Pancreas (tissue), 10 donors: ENCODE data around the gene HLA-DQA1. TPM values are rescaled to one million over a fixed set of nuclear protein-coding genes. Genes with fewer than 3 reads are reported as not detected.
"Not testable (repeated sequence)": the region's sequence is repeated elsewhere in the genome, so short reads cannot be mapped to it uniquely, and the experiment has no call there.

Experiments used
- ATAC-seq, 4 donors: fragments of 200-7000 bp; cut with Tn5 transposase; one replicate each; pipeline versions ENCODE4 v1.8.0 to v1.9.1; 2020; ENCODE audit warnings: mild to moderate bottlenecking in 4 of 4, moderate library complexity in 4 of 4
- DNase-seq, 6 donors: peaks; one replicate each; pipeline ENCODE4 v3.0.0-alpha.2; 2020
- FAIRE-seq: peaks from 2 replicates; lab custom pipeline; 2012; peaks lifted over from hg19 to GRCh38; lab: Jason Lieb, UNC
- H3K27ac ChIP-seq, 4 donors: fragments of 200-600 bp; sonication (generic); 1 replicate in 3 of 4; 2 replicates in 1 of 4; pipeline versions ENCODE4 v1.5.0 to v1.8.0; 2020
- H3K27me3 ChIP-seq, 4 donors: fragments of 200-600 bp; one replicate each; pipeline ENCODE4 v1.8.0; 2021
- H3K36me3 ChIP-seq, 3 donors: fragments of 200-600 bp; sonication (generic) in 1 of 3; one replicate each; pipeline versions ENCODE4 v1.5.0 to v1.8.0; 2020 to 2021
- H3K4me1 ChIP-seq, 3 donors: fragments of 200-600 bp; one replicate each; pipeline ENCODE4 v1.8.0; 2021
- H3K4me3 ChIP-seq, 4 donors: fragments of 200-600 bp; sonication (generic) in 2 of 4; one replicate each; pipeline versions ENCODE4 v1.5.0 to v1.8.0; 2020 to 2021
- H3K9me3 ChIP-seq, 4 donors: fragments of 200-600 bp; one replicate each; pipeline ENCODE4 v1.8.0; 2021
- CTCF ChIP-seq, 4 donors: fragments of 200-600 bp; sonication (generic) in 3 of 4; IDR thresholded peaks; one replicate each; pipeline versions ENCODE4 v1.5.0 to v1.8.0; 2021; ENCODE audit warnings: antibody characterized with exemption in 4 of 4
- WGBS, 2 donors: extraction: QIAGEN DNeasy Blood & Tissue Kit; methylation state at CpG; one replicate each; pipeline ENCODE4 v1.1.7; 2013; 5-methylcytosine and 5-hydroxymethylcytosine counted together
- intact Hi-C, 3 donors: fragments of 100-400 bp; cut with DNase I; formaldehyde crosslinking; loops; one replicate each; pipeline versions ENCODE4 v1.11.1 to v1.14.2; 2022
- polyA plus RNA-seq, 2 donors: library from polyadenylated mRNA; stranded (reverse); fragments of 200-250 nt; gene quantifications; one replicate each; pipeline ENCODE4 v1.2.3, GENCODE V29; 2013
- total RNA-seq, 6 donors: library from RNA; stranded (reverse); fragmentation: NEBNext Ultra II Directional in 4 of 6; extraction: Animal tissue kit (Norgen Biotek cat#: 25700) in 4 of 6; gene quantifications; one replicate each; pipeline versions ENCODE4 v1.2.1 to v1.2.4, GENCODE V29; 2021 to 2023
- donor health status: healthy with polysubstance abuse.
- donor health status: DM: no; HTN: no; CAD: no; lungs with moderate emphysema.
- donor health status: DM: no; HTN: no; CAD: no.
- donor health status: control.
- donor health status: control.
- donor health status: Bipolar disorder and iron deficiency.
- donor health status: DM: yes; HTN: yes; CAD: no.
- donor health status: DM: no; HTN: no; CAD: no.
- donor health status: DM: no; HTN: no; CAD: no.
- donor health status: DM: yes; HTN: yes; CAD: no.

HLA-DQA1 gene
- total and polyA plus RNA-seq, 8 donors, result 1.1 to 66.1 (median 3.5) TPM

- intact Hi-C loops, result loop anchor here in 1 of 3 donors (10.0 kb wide), 1 partner anchor 96 kb away; the partner anchor contains the start of gene HLA-DQB2
Measured at GRCh38 chr6:32669240-32669639, 32.0 kb downstream of the HLA-DQA1 start.

GRCh38 chr6:32669893-32670292, 32.7 kb downstream of the HLA-DQA1 start:
- H3K27ac ChIP-seq, result no peak overlapping the region
- no peaks in the 10 kb centered on the region for H3K27me3 ChIP-seq
- no peaks in the 10 kb centered on the region for H3K4me1 ChIP-seq
- H3K36me3 ChIP-seq, result no peaks in the 10 kb centered on the region
- ATAC-seq (no peak), DNase-seq (no peak), FAIRE-seq (no peak)
- TF ChIP-seq CTCF (IDR thresholded peaks at IDR 0.05), result no peak
- intact Hi-C loops, result loop anchor here in 1 of 3 donors (10.0 kb wide), 1 partner anchor 95 kb away; the partner anchor contains the start of gene HLA-DQB2
- no peak overlapping the region for H3K4me3 ChIP-seq
- no peaks in the 10 kb centered on the region for H3K9me3 ChIP-seq

More at GRCh38 chr6:32669240-32669639, 32.0 kb downstream of the HLA-DQA1 start:
- DNase-seq (no peak), FAIRE-seq (no peak), ATAC-seq (no peak)
- 70 to 72% methylated on average over 4 of the region's 4 CpGs for WGBS, 2 donors
- no peak for TF ChIP-seq CTCF (IDR thresholded peaks at IDR 0.05)
- no peaks in the 10 kb centered on the region for H3K36me3 ChIP-seq
- no peak overlapping the region for H3K4me3 ChIP-seq
- no peak overlapping the region for H3K27ac ChIP-seq
- H3K4me1 ChIP-seq, result no peaks in the 10 kb centered on the region
- H3K9me3 ChIP-seq, result no peaks in the 10 kb centered on the region
- no peaks in the 10 kb centered on the region for H3K27me3 ChIP-seq

GRCh38 chr6:32671908-32672307, 34.7 kb downstream of the HLA-DQA1 start:
- intact Hi-C loops, H3K27ac ChIP-seq, H3K4me3 ChIP-seq, H3K36me3 ChIP-seq, H3K4me1 ChIP-seq, H3K9me3 ChIP-seq, H3K27me3 ChIP-seq, ATAC-seq, DNase-seq, FAIRE-seq: not testable (repeated sequence)
- WGBS, 2 donors, result 55 to 59% methylated on average over 2 of the region's 2 CpGs

GRCh38 chr6:32674123-32674522, 36.9 kb downstream of the HLA-DQA1 start:
- DNase-seq, FAIRE-seq, H3K27ac ChIP-seq, H3K27me3 ChIP-seq, H3K36me3 ChIP-seq, intact Hi-C loops, H3K4me3 ChIP-seq, H3K9me3 ChIP-seq, ATAC-seq, H3K4me1 ChIP-seq: not testable (repeated sequence)
- whole genome bisulfite sequencing, 2 donors, result 62 to 71% methylated on average over 7 of the region's 7 CpGs

- WGBS, 2 donors, result 39 to 60% methylated on average over 4 of the region's 4 CpGs
- Histone ChIP-seq H3K9me3 (no peaks in the 10 kb centered on the region), H3K27ac (no peak overlapping the region), H3K36me3 (no peaks in the 10 kb centered on the region), H3K4me3 (no peak overlapping the region), H3K27me3 (no peaks in the 10 kb centered on the region), H3K4me1 (no peaks in the 10 kb centered on the region)
- TF ChIP-seq CTCF (IDR thresholded peaks at IDR 0.05), result no peak
- intact Hi-C loops, result no loop called here
- no peak for FAIRE-seq
- DNase-seq, result no peak
- ATAC-seq, result no peak
Measured at GRCh38 chr6:32679492-32679891, 42.3 kb downstream of the HLA-DQA1 start.

GRCh38 chr6:32680055-32680454, 42.8 kb downstream of the HLA-DQA1 start:
- Histone ChIP-seq H3K27me3 (peaks cover 0 to 3% (median 0%) of the 10 kb centered on the region in 4 donors), H3K36me3 (no peaks in the 10 kb centered on the region), H3K4me3 (no peak overlapping the region), H3K9me3 (no peaks in the 10 kb centered on the region), H3K27ac (no peak overlapping the region), H3K4me1 (no peaks in the 10 kb centered on the region)
- FAIRE-seq, result no peak
- DNase-seq, result no peak
- intact Hi-C loops, result no loop called here
- 49 to 59% methylated on average over 1 of the region's 1 CpG for WGBS, 2 donors
- no peak for TF ChIP-seq CTCF (IDR thresholded peaks at IDR 0.05)
- no peak for ATAC-seq
